Measurements from ENCODE around the gene FAM234B. TPM values are rescaled to one million over a fixed set of nuclear protein-coding genes. Genes with fewer than 3 reads are reported as not detected.

The FAM234B gene
- total and polyA plus RNA-seq, 2 donors (not counting 1 experiment from before 2014, with no cell fraction given), result 2.6 to 8.2 TPM

GRCh38 chr12:13028825-13029570 is 15.2 kb upstream of the FAM234B start:
- H2AFZ ChIP-seq (ENCODE audit: insufficient read depth, low read depth, low read length, poor library complexity, severe bottlenecking), result no peak overlapping the region
- no peak overlapping the region for H3K27ac ChIP-seq (ENCODE audit: low read length in 2 of 2)
- no peak overlapping the region for H3K27ac Mint-ChIP-seq
- peaks cover 3% of the 10 kb centered on the region for H3K4me1 Mint-ChIP-seq
- no peaks in the 10 kb centered on the region for H3K9me3 Mint-ChIP-seq (ENCODE audit: insufficient read depth)
- no peak for DNase-seq
- H3K4me1 ChIP-seq (ENCODE audit: control insufficient read depth in 2 of 2, insufficient read depth in 2 of 2, low read length in 2 of 2), result no peaks in the 10 kb centered on the region
- no peaks in the 10 kb centered on the region for H3K9me3 ChIP-seq (ENCODE audit: control extremely low read depth in 1 of 3, control insufficient read depth in 2 of 3, insufficient read depth in 1 of 3, low read length in 2 of 3)
- no peak for TF ChIP-seq CTCF (IDR thresholded peaks at IDR 0.05)
- 100% methylated on average over 2 of the region's 4 CpGs for WGBS (ENCODE audit: insufficient coverage)
- no peak overlapping the region for H3K9ac ChIP-seq (ENCODE audit: low read length)
- H3K79me2 ChIP-seq (ENCODE audit: control insufficient read depth, insufficient read depth, low read length), result no peaks in the 10 kb centered on the region
- no peak overlapping the region for H3K4me3 Mint-ChIP-seq
- POLR2A ChIA-PET, result no interaction called here
- H3K4me3 ChIP-seq (ENCODE audit: control extremely low read depth in 1 of 5, extremely low read depth in 1 of 5, insufficient read depth in 1 of 5, low read depth in 2 of 5, low read length in 4 of 5), result no peak overlapping the region
- peaks cover 0 to 4% (median 1%) of the 10 kb centered on the region in 4 experiments for H3K27me3 ChIP-seq (replicated peaks in 1 of 4; ENCODE audit: control extremely low read depth in 1 of 4, control insufficient read depth in 3 of 4, insufficient read depth in 4 of 4, low read length in 3 of 4)
- no peak overlapping the region for H3K4me2 ChIP-seq (replicated peaks; ENCODE audit: low read depth, low read length, poor library complexity, severe bottlenecking)
- ATAC-seq (ENCODE audit: low read depth), result no peak
- CTCF ChIA-PET, result interaction anchor here (1.4 to 1.5 kb wide), 2 partner anchors 15 to 23 kb away, joined by 4 to 6 read pairs; partner anchors contain the start of gene FAM234B
- intact Hi-C loops (cut with micrococcal nuclease), result no loop called here
- H3K27me3 Mint-ChIP-seq, result peaks cover 31% of the 10 kb centered on the region
- H4K20me1 ChIP-seq (ENCODE audit: control insufficient read depth, insufficient read depth, low read length, poor library complexity, severe bottlenecking), result no peaks in the 10 kb centered on the region
- no peaks in the 10 kb centered on the region for H3K36me3 ChIP-seq (replicated peaks in 1 of 2; ENCODE audit: control extremely low read depth in 1 of 2, control insufficient read depth in 1 of 2, extremely low read depth in 1 of 2, insufficient read depth in 2 of 2, low read length in 1 of 2)

GRCh38 chr12:13030541-13031291 is 13.5 kb upstream of the FAM234B start:
- ATAC-seq (ENCODE audit: low read depth) (no peak), DNase-seq (no peak)
- no peaks in the 10 kb centered on the region for H3K4me1 Mint-ChIP-seq
- H3K4me3 Mint-ChIP-seq, result no peak overlapping the region
- H3K9ac ChIP-seq (ENCODE audit: low read length), result no peak overlapping the region
- H3K9me3 ChIP-seq (ENCODE audit: control extremely low read depth in 1 of 3, control insufficient read depth in 2 of 3, insufficient read depth in 1 of 3, low read length in 2 of 3), result no peaks in the 10 kb centered on the region
- H4K20me1 ChIP-seq (ENCODE audit: control insufficient read depth, insufficient read depth, low read length, poor library complexity, severe bottlenecking), result no peaks in the 10 kb centered on the region
- ChIA-PET POLR2A (no interaction called here), CTCF (interaction anchor here (1.5 kb wide), 1 partner anchor 13 kb away, joined by 6 read pairs; the partner anchor contains the start of gene FAM234B)
- no peaks in the 10 kb centered on the region for H3K9me3 Mint-ChIP-seq (ENCODE audit: insufficient read depth)
- intact Hi-C loops (cut with micrococcal nuclease), result no loop called here
- H3K79me2 ChIP-seq (ENCODE audit: control insufficient read depth, insufficient read depth, low read length), result no peaks in the 10 kb centered on the region
- no peak overlapping the region for H3K27ac ChIP-seq (ENCODE audit: low read length in 2 of 2)
- H3K27me3 Mint-ChIP-seq, result peaks cover 23% of the 10 kb centered on the region
- H3K4me3 ChIP-seq (ENCODE audit: control extremely low read depth in 1 of 5, extremely low read depth in 1 of 5, insufficient read depth in 1 of 5, low read depth in 2 of 5, low read length in 4 of 5), result no peak overlapping the region
- H3K4me1 ChIP-seq (ENCODE audit: control insufficient read depth in 2 of 2, insufficient read depth in 2 of 2, low read length in 2 of 2), result no peaks in the 10 kb centered on the region
- no peak overlapping the region for H3K27ac Mint-ChIP-seq
- H2AFZ ChIP-seq (ENCODE audit: insufficient read depth, low read depth, low read length, poor library complexity, severe bottlenecking), result no peak overlapping the region
- no peak overlapping the region for H3K4me2 ChIP-seq (replicated peaks; ENCODE audit: low read depth, low read length, poor library complexity, severe bottlenecking)
- no peaks in the 10 kb centered on the region for H3K36me3 ChIP-seq (replicated peaks in 1 of 2; ENCODE audit: control extremely low read depth in 1 of 2, control insufficient read depth in 1 of 2, extremely low read depth in 1 of 2, insufficient read depth in 2 of 2, low read length in 1 of 2)
- peaks cover 0 to 4% (median 1%) of the 10 kb centered on the region in 4 experiments for H3K27me3 ChIP-seq (replicated peaks in 1 of 4; ENCODE audit: control extremely low read depth in 1 of 4, control insufficient read depth in 3 of 4, insufficient read depth in 4 of 4, low read length in 3 of 4)
- 100% methylated on average over 2 of the region's 9 CpGs for WGBS (ENCODE audit: insufficient coverage)
- no peak for TF ChIP-seq EZH2 (IDR thresholded peaks at IDR 0.05; ENCODE audit: borderline replicate concordance, insufficient read depth, low read depth, low read length, poor library complexity, severe bottlenecking)
- no peak for TF ChIP-seq CTCF (IDR thresholded peaks at IDR 0.05)
